D721Med (cell line): ENCODE measurements around the gene TGM2.

ENCODE experiments used
- DNase-seq: peaks from one replicate; pipeline ENCODE4 v3.0.0; 2011; ENCODE audit warnings: low spot score; ENCODE audit not compliant: insufficient read length
- FAIRE-seq: peaks from 2 replicates; lab custom pipeline; 2011; peaks lifted over from hg19 to GRCh38; lab: Jason Lieb, UNC
- CTCF ChIP-seq: IDR thresholded peaks from 2 replicates; pipeline ENCODE4 v1.5.1; 2012; ENCODE audit warnings: mild to moderate bottlenecking, control low read depth; ENCODE audit not compliant: insufficient read depth; ENCODE audit errors: missing control alignments

Gene TGM2

GRCh38 chr20:38186788-38187221 is 21.7 kb upstream of the TGM2 start:
- FAIRE-seq (no peak), DNase-seq (no peak)
- no peak for TF ChIP-seq CTCF

DNA sequence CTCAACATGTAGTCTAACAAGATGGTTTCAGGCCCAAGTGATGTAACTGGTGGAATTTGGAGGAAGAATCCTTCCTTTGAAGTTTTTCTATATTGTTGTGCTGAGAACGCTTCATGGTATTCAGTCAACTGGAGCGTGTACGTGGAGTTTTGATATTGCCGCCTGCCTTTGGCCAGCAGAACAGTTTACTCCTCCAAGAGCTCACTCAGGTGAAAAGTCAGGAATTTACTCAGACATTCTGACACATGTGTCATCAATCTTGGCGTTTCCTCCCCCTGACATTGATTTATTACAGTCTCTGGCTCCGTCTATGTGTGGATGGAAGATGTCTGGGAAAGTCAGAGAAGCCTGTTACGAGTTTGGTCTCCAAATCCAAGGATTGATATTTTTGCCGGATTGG is 19.0 kb upstream of the TGM2 start:
- FAIRE-seq (no peak), DNase-seq (no peak)
- no peak for TF ChIP-seq CTCF

DNA sequence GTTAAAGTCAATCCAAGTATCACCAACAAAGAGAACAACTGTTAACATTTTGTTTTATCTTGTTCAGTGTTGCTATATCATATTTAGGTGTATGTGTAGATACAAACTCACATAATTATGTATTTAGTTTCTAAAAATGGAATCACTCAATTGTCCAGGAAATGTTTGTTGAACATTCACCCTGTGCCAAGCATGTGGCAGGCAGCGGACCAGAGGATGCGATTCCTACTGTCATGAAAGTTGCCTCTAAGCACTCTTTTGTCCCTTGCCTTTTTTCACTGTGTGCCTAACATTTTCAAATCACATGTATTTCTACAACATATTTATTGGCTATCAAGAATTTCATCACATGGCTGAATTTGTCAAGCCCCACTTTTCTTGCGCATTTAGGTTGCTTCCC is 16.9 kb upstream of the TGM2 start:
- DNase-seq (no peak), FAIRE-seq (no peak)
- TF ChIP-seq CTCF: no peak

DNA sequence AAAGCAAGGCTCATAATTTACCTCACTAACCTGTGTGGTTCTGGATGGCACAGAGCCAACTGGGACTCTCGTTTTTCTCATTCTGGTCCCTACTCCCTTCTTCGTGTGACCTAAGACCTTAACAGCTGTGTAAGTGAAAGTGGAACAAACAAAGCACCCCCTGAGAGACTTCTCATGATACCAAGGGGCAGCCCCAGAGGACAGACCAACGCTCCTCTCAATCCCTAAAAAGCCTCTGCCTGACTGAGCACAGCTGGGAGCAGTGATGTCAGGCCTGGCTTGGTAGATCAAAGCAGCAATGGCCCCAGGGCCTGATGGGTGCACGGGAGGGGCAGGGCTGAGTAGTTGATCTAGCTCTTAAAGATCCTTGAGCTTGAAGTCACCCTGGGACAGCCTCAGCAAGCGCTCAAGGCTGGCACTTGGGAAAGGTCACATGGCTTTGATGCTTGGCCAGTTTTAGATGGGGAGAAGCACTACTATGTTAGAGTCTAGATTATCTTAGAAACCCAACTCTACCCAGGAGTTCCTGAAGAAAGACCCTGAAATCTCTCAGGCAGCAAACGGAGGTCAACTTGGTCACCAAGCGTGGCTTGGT is 16.2 kb upstream of the TGM2 start:
- FAIRE-seq (no peak), DNase-seq (no peak)
- no peak for TF ChIP-seq CTCF

DNA sequence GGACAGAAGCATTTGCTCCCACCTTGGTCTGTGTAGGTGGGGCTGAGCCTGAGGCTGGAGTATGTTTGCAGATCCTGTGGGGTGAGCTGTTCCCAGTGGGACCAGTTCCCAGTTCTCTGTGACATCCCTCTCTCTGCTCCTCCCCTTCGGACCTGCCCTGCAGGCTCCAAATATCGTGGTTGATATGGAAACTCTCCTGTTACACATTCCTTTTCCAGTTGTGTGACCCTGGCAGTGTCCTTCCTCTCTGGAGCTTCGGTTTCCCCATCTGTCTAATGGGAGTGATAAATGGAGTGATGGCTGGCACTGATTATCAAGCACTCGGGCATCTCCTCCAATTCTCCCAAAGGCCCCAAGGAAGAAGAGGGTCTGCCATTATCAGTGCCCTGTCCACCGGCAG is 15.7 kb upstream of the TGM2 start:
- DNase-seq (no peak), FAIRE-seq (no peak)
- no peak for TF ChIP-seq CTCF

DNA sequence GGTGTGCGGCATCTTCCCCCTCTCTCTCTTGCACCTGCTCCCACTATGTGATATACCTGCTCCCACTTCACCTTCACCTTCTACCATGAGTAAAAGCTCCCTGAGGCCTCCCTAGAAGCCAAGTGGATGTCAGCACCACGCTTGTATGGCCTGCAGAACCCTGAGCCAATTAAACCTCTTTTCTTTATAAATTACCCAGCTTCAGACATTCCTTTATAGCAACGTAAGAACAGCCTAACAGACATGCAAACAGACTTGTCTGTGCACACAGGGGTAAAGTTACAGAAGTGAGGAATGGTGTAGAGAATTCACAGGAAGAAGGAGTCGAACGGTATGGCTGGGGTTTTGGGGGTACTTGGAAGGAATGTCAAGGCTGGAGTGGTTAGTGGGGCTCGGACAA is 14.8 kb upstream of the TGM2 start:
- DNase-seq: no peak
- no peak for TF ChIP-seq CTCF
- no peak for FAIRE-seq

DNA sequence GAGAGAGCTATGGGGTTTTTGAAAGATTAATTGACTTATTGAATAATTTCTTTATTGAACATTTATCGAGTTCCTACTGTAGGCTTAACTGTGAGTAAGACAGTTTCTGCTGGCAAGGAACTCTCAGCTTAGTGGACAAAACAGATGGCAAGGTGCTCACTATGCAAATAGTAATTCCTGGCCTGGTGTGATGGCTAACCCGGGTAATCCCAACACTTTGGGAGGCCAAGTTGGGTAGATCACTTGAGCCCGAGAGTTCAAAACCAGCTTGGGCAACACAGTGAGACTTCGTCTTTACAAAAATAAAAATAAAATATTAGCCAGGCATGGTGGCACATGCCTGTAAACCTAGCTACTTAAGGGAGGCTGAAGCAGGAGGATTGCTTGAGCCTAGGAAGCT is 13.5 kb upstream of the TGM2 start:
- no peak for DNase-seq
- FAIRE-seq: no peak
- TF ChIP-seq CTCF: no peak
